PC-9 (cell line): ENCODE data around the gene AADACL4. TPM values are rescaled to one million over a fixed set of nuclear protein-coding genes. Genes with fewer than 3 reads are reported as not detected.

Experiments used
- BruUV-seq: library from RNA; stranded (reverse); fragments of 400-500 nt; replicated peaks from 2 replicates; lab custom pipeline; 2021; lab: Mats Ljungman, UMichigan
- CTCF ChIA-PET: fragments of 300-600 bp; sonication (Branson Sonifier 250); formaldehyde crosslinking; loops from one replicate; lab custom pipeline; 2022; ENCODE audit warnings: antibody characterized with exemption; lab: Charles Lee
- POLR2A ChIA-PET: fragments of 300-600 bp; sonication (Branson Sonifier 250); formaldehyde crosslinking; loops from one replicate; lab custom pipeline; 2022; ENCODE audit warnings: antibody characterized with exemption; ENCODE audit not compliant: unreplicated experiment; lab: Charles Lee
- DNase-seq, 2 experiments: peaks; one replicate each; pipeline versions ENCODE4 v3.0.0 to v3.0.0-alpha.2; 2015 to 2022; ENCODE audit warnings: mixed read lengths in 1 of 2
- H2AFZ ChIP-seq: fragments of 200-600 bp; sonication (generic); 2 replicates; pipeline ENCODE4 v1.8.1; 2017; ENCODE audit warnings: antibody characterized with exemption
- H3F3A ChIP-seq: fragments of 200-600 bp; sonication (generic); 2 replicates; pipeline ENCODE4 v1.8.1; 2017; ENCODE audit warnings: antibody characterized with exemption, mild to moderate bottlenecking, low read depth; ENCODE audit not compliant: insufficient read depth
- H3K27ac ChIP-seq: fragments of 200-600 bp; sonication (generic); 2 replicates; pipeline ENCODE4 v1.6.1; 2016; ENCODE audit warnings: mixed run types
- H3K27me3 ChIP-seq: fragments of 200-600 bp; sonication (generic); 2 replicates; pipeline ENCODE4 v1.6.1; 2016; ENCODE audit warnings: low read depth, mixed run types; ENCODE audit not compliant: insufficient read depth
- H3K36me3 ChIP-seq: fragments of 200-600 bp; sonication (generic); 2 replicates; pipeline ENCODE4 v1.6.1; 2016; ENCODE audit warnings: low read depth, mixed run types
- H3K4me1 ChIP-seq: fragments of 200-600 bp; sonication (generic); replicated peaks from 2 replicates; pipeline ENCODE4 v1.6.1; 2016; ENCODE audit warnings: mixed run types; ENCODE audit not compliant: insufficient read depth
- H3K4me2 ChIP-seq: fragments of 200-600 bp; sonication (generic); 2 replicates; pipeline ENCODE4 v1.6.1; 2017; ENCODE audit warnings: mixed run types
- H3K4me3 ChIP-seq: fragments of 200-600 bp; sonication (generic); 2 replicates; pipeline ENCODE4 v1.6.1; 2016; ENCODE audit warnings: mixed run types
- H3K79me2 ChIP-seq: fragments of 200-600 bp; sonication (generic); 2 replicates; pipeline ENCODE4 v1.6.1; 2017; ENCODE audit warnings: low read depth, mixed run types
- H3K9me2 ChIP-seq: fragments of 200-600 bp; sonication (generic); 2 replicates; pipeline ENCODE4 v1.8.1; 2017; ENCODE audit warnings: mild to moderate bottlenecking; ENCODE audit not compliant: insufficient read depth
- H3K9me3 ChIP-seq: fragments of 200-600 bp; sonication (generic); 2 replicates; pipeline ENCODE4 v1.8.1; 2016; ENCODE audit warnings: low read depth; ENCODE audit not compliant: insufficient read depth
- H4K20me1 ChIP-seq: fragments of 200-600 bp; sonication (generic); 2 replicates; pipeline ENCODE4 v1.8.1; 2017; ENCODE audit not compliant: insufficient read depth
- CTCF ChIP-seq: fragments of 200-600 bp; sonication (generic); conservative IDR thresholded peaks from 2 replicates; pipeline ENCODE4 v1.6.1; 2017; ENCODE audit warnings: mixed run types, antibody characterized with exemption, mild to moderate bottlenecking, moderate library complexity
- EZH2 ChIP-seq: fragments of 200-600 bp; sonication (generic); IDR thresholded peaks from 2 replicates; pipeline ENCODE4 v1.8.0; 2017; ENCODE audit warnings: antibody characterized with exemption, low read depth
- intact Hi-C: fragments of 100-400 bp; cut with micrococcal nuclease; formaldehyde crosslinking; loops from one replicate; pipeline ENCODE4 v1.10.0; 2022; ENCODE audit not compliant: unreplicated experiment
- total RNA-seq: library from RNA; stranded (reverse); gene quantifications from 2 replicates; pipeline ENCODE4 v1.2.3, GENCODE V29; 2021

The AADACL4 gene
- total RNA-seq, 1 experiment from 2014 or later: not detected

- ChIA-PET CTCF (no interaction called here), POLR2A (interaction anchor here (0.6 kb wide), 1 partner anchor 539 kb away, joined by 3 read pairs; no protein-coding TSS in a partner anchor)
- H3K36me3 ChIP-seq: no peaks in the 10 kb centered on the region
- BruUV-seq: no TSS peak
- H3K27me3 ChIP-seq: no peaks in the 10 kb centered on the region
- H3K4me2 ChIP-seq: no peak overlapping the region
- H3K9me2 ChIP-seq: no peaks in the 10 kb centered on the region
- no peak overlapping the region for H3K4me3 ChIP-seq
- H3K9me3 ChIP-seq: 0 out of 2 replicates have a peak, but pooled peaks cover 2% of the 10 kb centered on the region
- no peaks in the 10 kb centered on the region for H3K4me1 ChIP-seq
- H2AFZ ChIP-seq: no peak overlapping the region
- no peak for DNase-seq
- intact Hi-C loops: no loop called here
- H3K79me2 ChIP-seq: no peaks in the 10 kb centered on the region
- TF ChIP-seq EZH2: no peak
- no peak for TF ChIP-seq CTCF
- H4K20me1 ChIP-seq: no peaks in the 10 kb centered on the region
- H3K27ac ChIP-seq: no peak overlapping the region
- H3F3A ChIP-seq: no peaks in the 10 kb centered on the region
These were observed 3.5 kb upstream of the AADACL4 start for GRCh38 chr1:12640237-12640957.

- no peak for DNase-seq
- Histone ChIP-seq H3K27me3 (no peaks in the 10 kb centered on the region), H3K4me1 (no peaks in the 10 kb centered on the region), H3K79me2 (no peaks in the 10 kb centered on the region), H3K4me3 (no peak overlapping the region), H3F3A (no peaks in the 10 kb centered on the region), H3K9me3 (0 out of 2 replicates have a peak, but pooled peaks cover 2% of the 10 kb centered on the region), H3K36me3 (no peaks in the 10 kb centered on the region), H4K20me1 (no peaks in the 10 kb centered on the region), H3K9me2 (no peaks in the 10 kb centered on the region), H3K27ac (no peak overlapping the region), H2AFZ (no peak overlapping the region), H3K4me2 (no peak overlapping the region)
- ChIA-PET POLR2A (interaction anchor here (0.7 kb wide), 1 partner anchor 9 kb away, joined by 4 read pairs; no protein-coding TSS in a partner anchor), CTCF (no interaction called here)
- intact Hi-C loops: no loop called here
- TF ChIP-seq CTCF (no peak), EZH2 (no peak)
- no TSS peak for BruUV-seq
These were observed 3.0 kb upstream of the AADACL4 start for GRCh38 chr1:12640958-12641272.

GRCh38 chr1:12643079-12643478 is 806 bp upstream of the AADACL4 start:
- TF ChIP-seq EZH2: no peak
- TF ChIP-seq CTCF: no peak
- H3K36me3 ChIP-seq: no peaks in the 10 kb centered on the region
- no peaks in the 10 kb centered on the region for H4K20me1 ChIP-seq
- ChIA-PET POLR2A (interaction anchor here (0.7 kb wide), 1 partner anchor 393 kb away, joined by 20 read pairs; no protein-coding TSS in a partner anchor), CTCF (no interaction called here)
- no peak overlapping the region for H3K27ac ChIP-seq
- no peaks in the 10 kb centered on the region for H3K9me2 ChIP-seq
- no peaks in the 10 kb centered on the region for H3K27me3 ChIP-seq
- no peaks in the 10 kb centered on the region for H3K4me1 ChIP-seq
- H2AFZ ChIP-seq: no peak overlapping the region
- no peaks in the 10 kb centered on the region for H3K79me2 ChIP-seq
- intact Hi-C loops: no loop called here
- H3K4me3 ChIP-seq: no peak overlapping the region
- H3K9me3 ChIP-seq: 0 out of 2 replicates have a peak, but pooled peaks cover 2% of the 10 kb centered on the region
- BruUV-seq: no TSS peak
- no peaks in the 10 kb centered on the region for H3F3A ChIP-seq
- no peak overlapping the region for H3K4me2 ChIP-seq
- DNase-seq: no peak
